ENCODE data around the gene WWC1. TPM values are rescaled to one million over a fixed set of nuclear protein-coding genes. Genes with fewer than 3 reads are reported as not detected.

The WWC1 gene
- total RNA-seq, 1 experiment from 2014 or later: 52.6 TPM

GRCh38 chr5:168408561-168409305 lies 117.3 kb downstream of the WWC1 start:
- TF ChIP-seq MAX (IDR thresholded peaks at IDR 0.05) (no peak), POLR2AphosphoS5 (IDR thresholded peaks at IDR 0.05; ENCODE audit: low read depth, low read length) (no peak), JUND (IDR thresholded peaks at IDR 0.05) (no peak), YY1 (IDR thresholded peaks at IDR 0.05; ENCODE audit: extremely low read depth, insufficient replicate concordance, low read depth, low read length) (no peak), EGR1 (IDR thresholded peaks at IDR 0.05; ENCODE audit: low read depth) (no peak), SP1 (IDR thresholded peaks at IDR 0.05; ENCODE audit: low read depth) (no peak), CEBPB (IDR thresholded peaks at IDR 0.05; ENCODE audit: low read depth) (no peak), ATF3 (IDR thresholded peaks at IDR 0.05) (no peak), REST (IDR thresholded peaks at IDR 0.05; ENCODE audit: low read depth) (no peak), CBX3 (IDR thresholded peaks at IDR 0.05; ENCODE audit: low read depth) (no peak), CTCF (IDR thresholded peaks at IDR 0.05 in 2 of 3, conservative IDR thresholded peaks at IDR 0.05 in 1 of 3; ENCODE audit: borderline replicate concordance in 1 of 3, insufficient read depth in 1 of 3, low read depth in 2 of 3, low read length in 2 of 3) (no peak), FOSL1 (IDR thresholded peaks at IDR 0.05; ENCODE audit: low read depth) (no peak), ZFX (IDR thresholded peaks at IDR 0.05) (no peak), POLR2A (IDR thresholded peaks at IDR 0.05; ENCODE audit: borderline replicate concordance, extremely low read depth, insufficient read depth, insufficient read length) (no peak), SIN3A (IDR thresholded peaks at IDR 0.05; ENCODE audit: low read depth) (no peak), RAD21 (IDR thresholded peaks at IDR 0.05; ENCODE audit: low read depth) (no peak), TCF7L2 (IDR thresholded peaks at IDR 0.05; ENCODE audit: borderline replicate concordance, extremely low read depth, insufficient read depth, insufficient read length) (no peak), EZH2 (IDR thresholded peaks at IDR 0.05) (no peak), ZNF274 (IDR thresholded peaks at IDR 0.05; ENCODE audit: low read depth, low read length) (no peak), ZBTB33 (IDR thresholded peaks at IDR 0.05; ENCODE audit: extremely low read depth, insufficient replicate concordance, low read length) (no peak)
- DNase-seq (ENCODE audit: low read depth, low spot score) (no peak), ATAC-seq (no peak)
- Histone ChIP-seq H3K36me3 (ENCODE audit: control insufficient read depth in 1 of 2, insufficient read depth in 2 of 2, low read length in 2 of 2) (peaks cover 2 to 21% of the 10 kb centered on the region in 2 experiments; a peak in 1 of 4 replicates), H3K9me3 (ENCODE audit: control insufficient read depth in 1 of 2, insufficient read depth in 1 of 2, low read depth in 1 of 2, low read length in 2 of 2) (no peaks in the 10 kb centered on the region), H3K9me2 (ENCODE audit: insufficient read depth) (no peaks in the 10 kb centered on the region), H3K79me2 (ENCODE audit: insufficient read depth, low read length) (no peaks in the 10 kb centered on the region), H2AFZ (ENCODE audit: low read depth, low read length, poor library complexity, severe bottlenecking) (no peak overlapping the region), H3K4me1 (ENCODE audit: control insufficient read depth in 1 of 2, insufficient read depth in 2 of 2, low read length in 2 of 2) (peaks cover 59 to 78% of the 10 kb centered on the region in 2 experiments), H3K27me3 (ENCODE audit: insufficient read depth, low read length) (no peaks in the 10 kb centered on the region), H4K20me1 (ENCODE audit: insufficient read depth) (no peaks in the 10 kb centered on the region; the same call in 1 of the 2 replicates), H3K9ac (ENCODE audit: low read length) (peak overlapping the region; percentile 47), H3K4me3 (replicated peaks in 1 of 2; ENCODE audit: low read depth in 1 of 2, low read length in 2 of 2) (peak overlapping the region in 1 of 2 experiments; percentile 42; a peak in 2 of 4 replicates), H3K4me2 (ENCODE audit: low read length) (peak overlapping the region; percentile 81), H3K27ac (ENCODE audit: low read depth, low read length) (peak overlapping the region; percentile 80)
- intact Hi-C loops (cut with micrococcal nuclease): no loop called here
- RAD21 ChIA-PET (ENCODE audit: low non-redundant PET in 1 of 2, low total read pairs in 2 of 2, uncharacterized antibody in 2 of 2, unreplicated experiment in 2 of 2): no interaction called here
- POLR2A ChIA-PET: no interaction called here
- CTCF ChIA-PET: interaction anchor here (1.1 kb wide), 1 partner anchor 139 kb away, joined by 3 read pairs; no protein-coding TSS in a partner anchor
- no TSS peak for BruUV-seq (replicated peaks)
